HG02763 (cell line): ENCODE measurements around the gene ZNF81.
"Not testable (repeated sequence)": the region's sequence is repeated elsewhere in the genome, so short reads cannot be mapped to it uniquely, and the experiment has no call there.

ENCODE experiments used
- ATAC-seq: cut with Tn5 transposase; IDR thresholded peaks from one replicate; pipeline ENCODE4 v1.9.1; 2021; ENCODE audit warnings: mild to moderate bottlenecking, moderate library complexity; ENCODE audit not compliant: unreplicated experiment

The ZNF81 gene

GRCh38 chrX:47836164-47837072, at the start of gene ZNF81:
Gene ZNF81, plus strand, starts transcription at chrX:47836902. Its CDS starts 9,366 bp downstream, at chrX:47846268.
- peak; percentile 91 for ATAC-seq

- ATAC-seq: no peak
Observed at GRCh38 chrX:47796433-47796906, 40.2 kb upstream of the ZNF81 start.

GRCh38 chrX:47797084-47797483, 39.6 kb upstream of the ZNF81 start:
- no peak for ATAC-seq

GRCh38 chrX:47798861-47799260, 37.8 kb upstream of the ZNF81 start:
- no peak for ATAC-seq

- ATAC-seq: no peak
Observed at GRCh38 chrX:47802589-47802988, 34.1 kb upstream of the ZNF81 start.

- not testable (repeated sequence) for ATAC-seq
Observed at GRCh38 chrX:47803103-47803502, 33.6 kb upstream of the ZNF81 start.

GRCh38 chrX:47804315-47804714, 32.4 kb upstream of the ZNF81 start:
- ATAC-seq: no peak

GRCh38 chrX:47805844-47806243, 30.9 kb upstream of the ZNF81 start:
- not testable (repeated sequence) for ATAC-seq

GRCh38 chrX:47806415-47807271, 30.1 kb upstream of the ZNF81 start:
- ATAC-seq: not testable (repeated sequence)

GRCh38 chrX:47807272-47807538, 29.5 kb upstream of the ZNF81 start:
- not testable (repeated sequence) for ATAC-seq

GRCh38 chrX:47807548-47807947, 29.2 kb upstream of the ZNF81 start:
- ATAC-seq: no peak

- no peak for ATAC-seq
Observed at GRCh38 chrX:47808904-47809788, 27.6 kb upstream of the ZNF81 start.

GRCh38 chrX:47814851-47815250, 21.9 kb upstream of the ZNF81 start:
- ATAC-seq: no peak

GRCh38 chrX:47815901-47816845, 20.5 kb upstream of the ZNF81 start:
- no peak for ATAC-seq

- no peak for ATAC-seq
Observed at GRCh38 chrX:47817421-47817820, 19.3 kb upstream of the ZNF81 start.

GRCh38 chrX:47817897-47818296, 18.8 kb upstream of the ZNF81 start:
- no peak for ATAC-seq

- ATAC-seq: no peak
Observed at GRCh38 chrX:47828984-47829383, 7.7 kb upstream of the ZNF81 start.

- ATAC-seq: no peak
Observed at GRCh38 chrX:47831788-47832187, 4.9 kb upstream of the ZNF81 start.

GRCh38 chrX:47838361-47838760, 1.7 kb downstream of the ZNF81 start:
- no peak for ATAC-seq

- ATAC-seq: no peak
Observed at GRCh38 chrX:47840111-47840510, 3.4 kb downstream of the ZNF81 start.
